MV-4-11 (cell line): ENCODE measurements around the gene TSPAN17.
"Not testable (repeated sequence)": the region's sequence is repeated elsewhere in the genome, so short reads cannot be mapped to it uniquely, and the experiment has no call there.

Source experiments
- DNase-seq: peaks from one replicate; lab custom pipeline; 2025; lab: John Stamatoyannopoulos, UW

Gene TSPAN17

GRCh38 chr5:176647030-176647842 is at the start of gene TSPAN17:
Gene TSPAN17, plus strand, starts transcription at chr5:176647484. Its CDS starts 132 bp downstream, at chr5:176647616.
- peak; percentile 96 for DNase-seq

- DNase-seq: not testable (repeated sequence)
Measured at GRCh38 chr5:176599749-176600430, 47.4 kb upstream of the TSPAN17 start.

DNA sequence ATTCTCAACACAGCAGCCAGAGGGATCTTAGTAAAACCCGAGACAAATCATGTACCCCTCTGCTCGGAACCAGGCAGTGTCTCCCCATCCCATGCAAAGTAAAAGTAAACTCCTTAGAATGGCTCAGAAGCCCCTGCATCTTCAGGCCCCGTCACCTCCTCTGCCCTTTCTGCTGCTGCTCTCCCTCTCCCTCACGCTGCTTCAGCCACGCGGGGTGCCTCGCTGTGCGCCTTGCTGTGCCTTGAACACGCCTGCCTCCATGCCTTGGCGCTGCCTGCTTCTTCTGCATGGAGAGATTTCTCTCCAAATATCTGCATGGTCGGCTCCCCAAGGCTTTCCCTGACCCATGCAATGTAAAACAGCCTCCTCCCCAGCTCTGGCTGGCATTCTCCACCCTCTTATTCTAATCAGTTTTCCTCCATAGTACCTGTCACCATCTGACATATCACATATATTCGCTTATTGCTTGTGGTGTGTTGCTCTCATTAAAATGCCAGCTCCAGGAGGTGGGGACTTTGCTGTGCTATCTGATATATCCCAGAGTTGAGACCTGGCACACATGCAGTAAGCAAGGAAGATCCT is 45.3 kb upstream of the TSPAN17 start:
- DNase-seq: no peak

DNA sequence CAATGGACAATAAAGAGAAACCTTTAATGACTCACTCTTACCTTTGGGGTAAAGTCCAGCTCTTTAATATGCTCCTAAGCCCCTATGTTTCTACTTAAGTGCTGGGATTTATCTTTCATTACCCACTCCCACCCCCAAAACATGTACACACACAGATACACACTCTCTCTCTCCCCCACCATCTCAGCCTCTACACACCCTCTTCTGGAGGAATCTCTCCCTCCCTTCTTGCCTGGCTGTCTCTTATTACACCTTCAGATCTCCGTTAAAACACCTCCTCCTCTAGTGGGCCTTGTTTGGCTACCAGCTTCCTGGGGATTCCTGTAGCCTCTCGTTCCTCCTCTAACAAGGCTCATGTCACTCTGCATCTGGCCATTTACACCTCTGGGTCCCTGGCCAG is 44.2 kb upstream of the TSPAN17 start:
- DNase-seq: no peak

DNA sequence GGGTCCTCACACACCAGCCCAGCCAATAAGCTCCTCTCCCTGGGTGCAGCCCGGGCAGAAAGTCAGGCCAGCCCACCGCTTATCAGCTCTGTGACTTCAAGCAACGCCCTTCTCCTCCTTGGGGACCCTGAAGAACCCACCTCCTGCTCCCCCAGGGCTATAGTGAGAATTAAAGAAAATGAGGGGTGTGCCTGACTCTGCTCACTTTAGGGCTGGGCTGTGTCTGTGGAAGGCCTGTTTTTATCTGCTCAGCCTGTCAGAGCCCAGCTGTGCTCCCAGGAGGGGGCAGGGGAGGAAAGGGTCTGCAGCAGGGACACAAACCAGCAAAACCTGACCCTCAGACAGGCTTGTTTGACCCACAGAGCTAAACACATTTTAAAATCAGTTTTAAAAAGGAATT is 41.3 kb upstream of the TSPAN17 start:
- DNase-seq: no peak

GRCh38 chr5:176606875-176607274 is 40.4 kb upstream of the TSPAN17 start:
- no peak for DNase-seq

GRCh38 chr5:176608142-176608705 is 39.1 kb upstream of the TSPAN17 start:
- no peak for DNase-seq

DNA sequence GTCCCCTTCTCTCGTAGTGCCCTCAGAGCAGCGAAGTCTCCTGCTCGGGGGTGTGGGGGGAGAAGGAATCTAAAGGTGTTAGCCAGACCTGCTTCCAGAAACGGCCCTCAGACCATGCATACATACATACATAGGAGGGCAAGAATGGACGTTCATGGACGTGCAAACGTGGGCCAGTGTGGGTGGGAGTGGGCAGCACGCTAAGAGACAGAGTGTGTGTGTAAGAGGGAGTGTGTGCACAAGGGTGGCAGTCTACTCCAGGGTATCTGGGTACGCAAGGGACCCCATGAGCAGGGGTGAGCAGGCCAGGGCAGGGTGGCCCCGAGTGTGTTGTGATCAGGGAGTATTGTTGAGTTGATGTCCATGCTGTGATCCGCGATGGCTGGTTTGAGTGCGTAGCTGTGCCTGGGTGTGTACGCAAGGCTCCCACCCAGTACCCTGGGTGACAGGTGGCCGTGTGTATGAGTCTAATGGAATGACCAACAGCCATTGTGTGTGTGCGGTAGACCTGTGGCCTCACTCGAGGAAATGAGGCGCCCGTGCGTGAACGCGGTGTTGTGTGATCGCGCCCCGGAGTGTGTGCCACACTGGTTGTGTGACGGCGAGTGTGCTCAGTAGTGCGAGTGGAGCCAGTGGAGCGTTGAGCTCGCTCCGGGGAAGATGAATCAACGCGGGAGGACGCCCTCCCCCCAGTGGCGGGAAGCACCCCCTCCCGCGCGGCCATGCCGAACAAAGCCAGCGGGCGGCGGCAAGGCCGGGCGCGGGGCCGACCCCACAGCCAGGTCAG is 38.2 kb upstream of the TSPAN17 start:
- peak; percentile 6 for DNase-seq

DNA sequence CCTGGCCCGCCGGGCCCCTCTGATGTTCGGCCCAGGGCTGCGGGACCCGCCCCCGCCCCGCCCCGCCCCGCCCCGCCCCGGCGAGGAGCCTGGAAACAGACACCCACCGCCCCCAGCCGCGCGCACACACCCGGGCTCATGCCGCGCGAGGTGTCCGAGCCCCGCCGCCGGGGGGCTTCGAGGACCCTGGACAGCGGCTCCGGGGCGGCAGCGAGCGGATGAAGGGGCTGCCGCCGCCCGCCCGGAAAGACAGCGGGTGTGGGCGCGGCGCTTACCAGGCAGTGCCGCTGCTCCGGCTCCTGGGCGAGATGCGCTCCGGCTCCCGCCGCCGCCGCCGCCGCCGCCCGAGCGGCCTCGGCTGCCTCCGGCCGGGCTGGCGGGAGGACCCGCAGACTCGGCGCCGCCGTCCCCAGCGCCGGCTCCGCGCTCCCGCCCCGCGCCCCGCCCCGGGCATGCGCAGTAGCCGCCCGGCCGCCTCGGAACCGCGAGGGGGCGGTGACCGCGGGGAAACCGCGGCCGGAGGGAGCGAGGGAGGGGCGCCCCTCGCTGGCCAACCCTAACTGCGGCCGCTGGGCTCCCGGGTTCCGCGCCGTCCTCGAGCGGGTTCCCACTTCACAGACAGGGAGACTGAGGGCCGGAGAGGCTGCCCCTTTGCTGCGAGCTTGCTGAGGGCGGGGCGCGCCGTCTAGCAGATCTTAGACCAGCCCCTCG is 37.4 kb upstream of the TSPAN17 start, which contains the start of gene GPRIN1:
TSS of gene GPRIN1 (minus strand) at position 433 of the 711 bp plus-strand sequence. CDS start 10,322 bp downstream, outside the sequence.
- DNase-seq: peak; percentile 32

GRCh38 chr5:176610435-176610773 is 36.9 kb upstream of the TSPAN17 start:
- no peak for DNase-seq

DNA sequence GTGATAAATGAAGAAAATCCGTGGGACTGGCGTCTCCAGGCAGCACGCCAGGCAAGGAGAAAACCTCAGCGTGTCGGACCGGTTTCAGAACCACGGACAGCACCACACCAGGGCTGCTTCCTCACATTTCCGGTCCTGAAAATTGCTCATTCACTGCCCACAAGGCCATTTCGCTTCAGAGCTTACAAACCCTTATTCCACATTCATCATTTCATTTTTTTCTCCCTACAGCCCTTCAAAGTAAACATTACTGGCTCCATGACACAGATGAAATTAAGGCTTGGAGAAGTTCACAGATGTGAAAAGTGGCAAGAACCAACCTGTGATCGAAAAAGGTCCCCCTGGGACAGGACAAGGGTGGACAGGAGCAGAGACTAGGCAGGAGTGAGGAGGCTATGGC is 35.8 kb upstream of the TSPAN17 start:
- peak; percentile 72 for DNase-seq

GRCh38 chr5:176612008-176612407 is 35.3 kb upstream of the TSPAN17 start:
- DNase-seq: no peak

DNA sequence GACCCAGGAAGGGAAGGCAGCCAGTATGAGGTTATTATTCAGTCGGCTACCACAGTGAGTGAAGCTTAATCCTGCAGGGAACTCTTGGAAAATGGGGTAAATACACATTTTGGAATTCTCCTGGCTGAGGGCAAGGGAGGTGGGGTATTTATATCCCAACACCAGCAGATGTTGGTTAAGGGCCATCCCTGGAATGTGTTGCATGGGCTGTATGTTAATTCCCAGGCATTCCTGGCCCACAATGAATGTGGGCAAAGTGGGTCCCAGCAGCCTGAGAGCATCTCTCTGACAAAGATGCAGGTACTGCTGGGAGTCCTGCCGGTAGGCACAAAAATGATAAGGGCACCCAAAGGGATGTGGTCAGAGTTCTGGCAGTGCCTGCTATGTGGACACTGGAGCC is 34.4 kb upstream of the TSPAN17 start:
- no peak for DNase-seq

DNA sequence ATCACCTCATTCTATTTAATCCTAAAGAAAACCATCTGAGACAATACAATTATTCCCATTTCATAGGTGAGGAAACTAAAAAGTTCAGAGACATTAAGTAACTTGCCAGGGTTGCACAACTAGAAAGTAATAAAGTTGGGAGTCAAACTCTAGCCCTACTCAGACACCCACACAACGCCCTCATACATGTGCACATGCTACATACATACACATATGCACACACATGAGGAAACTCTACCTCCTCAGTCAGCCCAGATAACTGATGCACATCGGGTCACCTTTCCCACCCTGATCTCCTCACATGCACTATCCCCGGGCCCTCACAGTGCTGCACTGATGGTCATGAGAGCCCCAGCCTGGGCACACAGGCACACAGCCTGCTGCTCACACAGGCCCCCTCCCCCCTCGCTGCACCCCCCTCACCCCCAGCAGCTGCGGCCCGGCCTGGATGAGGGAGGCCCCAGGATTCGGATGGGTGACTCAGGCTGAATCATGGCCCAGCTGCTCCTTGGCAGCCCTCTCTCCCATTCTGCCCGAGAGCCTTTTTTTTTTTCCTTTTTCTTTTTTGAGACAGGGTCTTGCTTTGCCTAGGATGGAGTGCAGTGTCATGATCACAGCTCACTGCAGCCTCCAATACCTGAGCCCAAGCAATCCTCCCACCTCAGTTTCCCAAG is 32.3 kb upstream of the TSPAN17 start:
- peak; percentile 44 for DNase-seq

DNA sequence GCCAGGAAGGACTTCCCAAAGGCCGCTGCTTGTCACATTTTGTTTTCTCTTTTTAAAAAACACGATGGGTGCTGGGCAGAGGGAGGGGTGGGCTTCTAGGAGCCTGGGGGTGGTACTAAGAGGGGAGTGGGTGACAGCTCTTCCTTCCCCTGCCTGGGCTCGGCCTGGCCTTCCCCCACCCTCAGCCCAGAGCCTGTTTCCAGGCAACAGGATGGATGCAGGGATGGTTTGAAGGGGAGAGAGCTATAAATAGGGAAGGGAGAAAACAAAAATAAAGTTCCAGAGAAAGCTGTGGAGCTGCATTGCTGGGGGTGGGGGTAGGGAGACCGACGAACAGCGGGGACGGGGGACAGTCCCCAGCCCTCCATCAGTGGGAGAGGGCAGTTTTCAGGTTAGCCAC is 30.8 kb upstream of the TSPAN17 start:
- DNase-seq: no peak

DNA sequence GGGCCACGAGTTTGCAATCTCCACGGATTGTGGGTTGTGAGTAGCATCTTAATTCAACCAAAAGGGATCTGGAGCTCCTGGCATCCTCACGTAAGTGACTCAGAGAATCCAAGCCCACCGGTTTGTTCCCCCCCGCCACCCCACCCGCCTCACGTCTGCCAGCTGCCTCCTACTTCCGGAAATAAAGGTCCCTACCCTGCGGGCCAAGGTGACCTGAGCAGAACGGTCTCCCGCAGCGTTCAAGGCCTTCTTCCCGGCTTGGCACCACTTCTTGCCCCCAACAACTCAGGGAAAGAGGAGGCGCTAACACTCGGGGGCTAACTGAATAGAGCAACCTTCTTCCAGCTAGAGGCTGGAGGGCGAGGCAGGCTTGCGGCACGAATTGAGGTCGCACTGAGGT is 28.5 kb upstream of the TSPAN17 start:
- no peak for DNase-seq

DNA sequence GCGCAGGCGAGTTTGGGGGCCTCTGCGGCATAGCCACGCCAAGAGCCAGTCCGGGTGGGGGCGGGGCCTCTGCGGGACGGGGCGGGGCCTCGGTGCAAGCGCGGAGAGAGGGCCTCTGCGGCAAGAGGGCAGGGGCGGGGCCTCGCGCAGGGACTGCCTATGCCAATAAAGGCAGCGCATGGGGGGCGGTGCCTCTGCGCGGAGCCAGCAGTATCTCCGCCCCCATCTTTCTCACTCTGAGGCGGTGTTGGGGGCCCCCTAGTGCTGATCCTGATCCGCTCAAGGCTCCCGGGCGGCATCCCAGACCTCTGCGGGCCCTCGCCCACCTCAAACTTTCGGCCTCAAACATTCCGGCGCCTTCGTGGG is 28.1 kb upstream of the TSPAN17 start:
- DNase-seq: peak; percentile 26

DNA sequence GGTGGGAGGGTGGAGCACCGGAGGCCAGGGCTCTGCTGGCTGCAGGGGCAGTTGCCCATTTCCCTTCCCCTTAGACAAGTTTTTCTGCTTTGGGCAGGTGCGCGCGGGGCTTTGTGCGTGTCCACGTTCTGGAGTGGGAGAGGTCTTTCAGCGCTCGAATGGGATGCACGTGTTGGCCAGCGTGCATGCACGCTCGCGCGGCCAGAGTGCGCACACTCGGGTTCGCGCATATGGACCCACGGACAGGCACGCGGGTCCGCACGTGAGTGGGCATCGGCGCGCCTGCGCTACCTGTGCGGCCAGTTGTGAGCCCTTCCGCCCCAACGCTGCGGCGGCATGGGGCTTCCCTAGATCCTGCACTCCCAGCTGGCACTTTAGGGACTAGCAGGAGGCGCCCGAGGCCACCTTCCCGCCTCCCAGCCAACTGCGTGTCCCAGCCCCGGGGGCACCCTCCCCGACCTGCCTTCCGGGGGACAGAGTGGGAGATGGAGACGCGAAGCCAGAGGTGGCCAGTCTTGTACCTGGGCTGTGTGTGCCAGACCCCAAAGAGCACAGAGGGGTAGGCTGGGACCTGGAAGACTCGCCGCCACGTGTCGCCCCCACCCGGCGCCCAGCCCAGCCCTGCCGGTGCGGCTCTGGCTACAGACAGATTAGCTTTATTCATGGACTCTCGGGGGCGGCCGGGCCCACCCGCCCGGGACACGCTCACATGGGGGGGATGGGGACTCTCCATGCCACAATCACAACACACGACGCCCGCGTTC is 27.5 kb upstream of the TSPAN17 start:
- no peak for DNase-seq

GRCh38 chr5:176620333-176620981 is 26.8 kb upstream of the TSPAN17 start:
- DNase-seq: peak; percentile 37
